GM13976 (cell line): ENCODE measurements around the gene CARD11.
A peak's percentile ranks its signal among the peaks of the same experiment; 100 is the strongest.

Experiments used
- DNase-seq: peaks from one replicate; pipeline ENCODE4 v3.0.0; 2012; ENCODE audit warnings: low spot score
- in situ Hi-C: fragments of 300-500 bp; cut with MboI; formaldehyde crosslinking; loops from one replicate; pipeline ENCODE4 v1.12.0; 2022; ENCODE audit warnings: low sequenced_read_pairs, mixed read lengths, inconsistent platforms; ENCODE audit not compliant: unreplicated experiment
- TF ChIP-seq, protein P1 (sequence below): IDR thresholded peaks from 2 replicates; pipeline ENCODE4 v1.5.1; 2012; ENCODE audit warnings: borderline replicate concordance, mild to moderate bottlenecking; ENCODE audit not compliant: insufficient read depth; ENCODE audit errors: extremely low read depth, missing control alignments, control extremely low read depth

Gene CARD11

DNA sequence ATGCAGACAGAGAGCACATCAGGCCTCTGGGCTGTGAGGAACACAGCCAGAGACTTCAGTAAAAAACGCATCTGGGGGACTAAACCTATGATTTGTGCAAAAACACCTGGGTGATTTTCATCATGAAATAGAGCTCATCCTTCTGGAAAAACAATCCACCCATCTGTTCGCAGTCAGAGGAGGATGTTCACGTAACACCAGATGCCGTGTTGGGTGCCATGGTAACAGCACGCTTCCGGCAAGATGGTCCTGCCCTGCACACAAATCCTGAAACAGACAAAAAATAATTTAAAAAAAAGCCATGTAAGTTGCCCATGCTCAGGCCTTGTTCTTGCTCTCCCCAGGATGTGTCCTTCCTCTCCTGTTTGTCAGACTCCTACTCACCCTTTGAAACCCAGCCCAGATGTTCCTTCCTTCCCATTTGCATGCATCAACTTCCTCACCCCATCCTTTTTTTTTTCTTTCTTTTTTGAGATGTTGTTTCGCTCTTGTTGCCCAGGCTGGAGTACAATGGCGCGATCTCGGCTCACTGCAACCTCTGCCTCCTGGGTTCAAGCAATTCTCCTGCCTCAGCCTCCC, 171.3 kb downstream of the CARD11 start:
- TF ChIP-seq, protein P1, sequence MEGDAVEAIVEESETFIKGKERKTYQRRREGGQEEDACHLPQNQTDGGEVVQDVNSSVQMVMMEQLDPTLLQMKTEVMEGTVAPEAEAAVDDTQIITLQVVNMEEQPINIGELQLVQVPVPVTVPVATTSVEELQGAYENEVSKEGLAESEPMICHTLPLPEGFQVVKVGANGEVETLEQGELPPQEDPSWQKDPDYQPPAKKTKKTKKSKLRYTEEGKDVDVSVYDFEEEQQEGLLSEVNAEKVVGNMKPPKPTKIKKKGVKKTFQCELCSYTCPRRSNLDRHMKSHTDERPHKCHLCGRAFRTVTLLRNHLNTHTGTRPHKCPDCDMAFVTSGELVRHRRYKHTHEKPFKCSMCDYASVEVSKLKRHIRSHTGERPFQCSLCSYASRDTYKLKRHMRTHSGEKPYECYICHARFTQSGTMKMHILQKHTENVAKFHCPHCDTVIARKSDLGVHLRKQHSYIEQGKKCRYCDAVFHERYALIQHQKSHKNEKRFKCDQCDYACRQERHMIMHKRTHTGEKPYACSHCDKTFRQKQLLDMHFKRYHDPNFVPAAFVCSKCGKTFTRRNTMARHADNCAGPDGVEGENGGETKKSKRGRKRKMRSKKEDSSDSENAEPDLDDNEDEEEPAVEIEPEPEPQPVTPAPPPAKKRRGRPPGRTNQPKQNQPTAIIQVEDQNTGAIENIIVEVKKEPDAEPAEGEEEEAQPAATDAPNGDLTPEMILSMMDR, result no peak
- peak; percentile 12 for DNase-seq
- in situ Hi-C loops, result no loop called here

GRCh38 chr7:2870471-2870931, 173.2 kb downstream of the CARD11 start:
- TF ChIP-seq, protein P1, result no peak
- in situ Hi-C loops, result no loop called here
- peak; percentile 66 for DNase-seq

DNA sequence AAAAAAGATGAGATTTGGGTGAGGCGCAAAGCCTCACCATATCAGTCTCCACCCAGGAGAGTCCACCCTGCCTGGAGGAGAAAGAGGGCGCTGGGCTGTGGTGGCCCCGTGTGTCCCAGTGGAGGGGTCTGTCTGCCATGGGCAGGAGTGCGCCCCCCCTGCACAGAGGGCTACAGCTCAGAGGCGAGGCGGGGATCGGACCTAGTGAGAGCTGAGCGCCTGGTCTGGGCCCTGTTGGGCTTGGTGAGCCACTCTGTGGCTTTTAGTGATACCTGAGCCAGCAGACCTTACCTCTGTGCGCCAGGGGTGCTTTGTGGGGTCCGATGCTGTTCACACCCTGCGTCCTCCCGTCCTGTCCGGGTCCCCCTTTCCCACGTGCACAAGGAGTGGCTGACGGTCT, 173.7 kb downstream of the CARD11 start:
- DNase-seq, result peak; percentile 29
- TF ChIP-seq, protein P1, result no peak
- in situ Hi-C loops, result no loop called here

- TF ChIP-seq, protein P1, result no peak
- no peak for DNase-seq
- in situ Hi-C loops, result no loop called here
Observed at GRCh38 chr7:2866601-2867000, 177.1 kb downstream of the CARD11 start.

- in situ Hi-C loops, result no loop called here
- peak; percentile 84 for DNase-seq
- TF ChIP-seq, protein P1, result peak; percentile 68
Observed at GRCh38 chr7:2864999-2865670, 178.5 kb downstream of the CARD11 start.

DNA sequence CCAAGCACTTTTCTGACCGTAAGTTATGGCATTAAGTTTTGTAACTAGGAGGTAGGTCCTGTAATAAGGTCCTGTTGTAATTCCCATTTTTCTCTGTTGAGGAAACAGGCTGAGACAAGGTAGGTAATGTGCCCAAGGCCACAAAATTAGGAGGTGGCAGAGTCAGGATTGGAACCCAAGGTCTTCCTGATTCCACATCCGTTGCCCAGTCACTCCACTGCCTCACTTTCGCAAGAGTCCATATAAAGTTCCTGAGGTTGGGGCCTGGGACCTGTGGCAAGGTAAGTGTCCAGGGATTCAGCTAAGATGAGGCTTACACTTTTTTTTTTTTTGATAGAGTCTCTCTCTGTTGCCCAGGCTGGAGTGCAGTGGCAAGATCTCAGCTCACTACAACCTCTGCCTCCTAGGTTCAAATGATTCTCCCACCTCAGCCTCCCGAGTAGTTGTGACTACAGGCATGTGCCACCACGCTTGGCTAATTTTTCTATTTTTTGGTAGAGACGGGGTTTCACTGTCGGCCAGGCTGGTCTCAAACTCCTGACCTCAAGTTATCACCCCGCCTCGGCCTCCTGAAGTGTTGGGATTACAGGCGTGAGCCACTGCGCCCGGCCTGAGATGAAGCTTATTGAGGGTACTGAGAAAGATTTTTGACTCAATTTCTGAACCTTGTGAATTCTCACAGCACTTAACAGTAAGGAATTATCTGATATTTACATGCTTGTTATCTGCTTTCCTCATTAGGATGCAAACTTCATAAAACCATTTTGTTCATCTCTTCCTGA, 179.3 kb downstream of the CARD11 start:
- no peak for DNase-seq
- in situ Hi-C loops, result no loop called here
- TF ChIP-seq, protein P1, result no peak
